Fibroblast of skin of abdomen (primary cell): ENCODE results near the gene EAF2. TPM values are rescaled to one million over a fixed set of nuclear protein-coding genes. Genes with fewer than 3 reads are reported as not detected.
"Not testable (repeated sequence)": the region's sequence is repeated elsewhere in the genome, so short reads cannot be mapped to it uniquely, and the experiment has no call there.

ENCODE experiments used
- DNase-seq: peaks from one replicate; pipeline ENCODE4 v3.0.0-alpha.2; 2013
- polyA plus RNA-seq, 2 experiments: library from polyadenylated mRNA; unstranded; fragments of 120-200 nt; gene quantifications; one replicate each; pipeline ENCODE4 v1.2.1, GENCODE V29; 2013; ENCODE audit not compliant: insufficient read length in 2 of 2

The EAF2 gene
- 1.4 TPM for polyA plus RNA-seq (2013, experiment 1 of 2; ENCODE audit: insufficient read length)
- polyA plus RNA-seq (2013, experiment 2 of 2; ENCODE audit: insufficient read length): 0.86 TPM

DNA sequence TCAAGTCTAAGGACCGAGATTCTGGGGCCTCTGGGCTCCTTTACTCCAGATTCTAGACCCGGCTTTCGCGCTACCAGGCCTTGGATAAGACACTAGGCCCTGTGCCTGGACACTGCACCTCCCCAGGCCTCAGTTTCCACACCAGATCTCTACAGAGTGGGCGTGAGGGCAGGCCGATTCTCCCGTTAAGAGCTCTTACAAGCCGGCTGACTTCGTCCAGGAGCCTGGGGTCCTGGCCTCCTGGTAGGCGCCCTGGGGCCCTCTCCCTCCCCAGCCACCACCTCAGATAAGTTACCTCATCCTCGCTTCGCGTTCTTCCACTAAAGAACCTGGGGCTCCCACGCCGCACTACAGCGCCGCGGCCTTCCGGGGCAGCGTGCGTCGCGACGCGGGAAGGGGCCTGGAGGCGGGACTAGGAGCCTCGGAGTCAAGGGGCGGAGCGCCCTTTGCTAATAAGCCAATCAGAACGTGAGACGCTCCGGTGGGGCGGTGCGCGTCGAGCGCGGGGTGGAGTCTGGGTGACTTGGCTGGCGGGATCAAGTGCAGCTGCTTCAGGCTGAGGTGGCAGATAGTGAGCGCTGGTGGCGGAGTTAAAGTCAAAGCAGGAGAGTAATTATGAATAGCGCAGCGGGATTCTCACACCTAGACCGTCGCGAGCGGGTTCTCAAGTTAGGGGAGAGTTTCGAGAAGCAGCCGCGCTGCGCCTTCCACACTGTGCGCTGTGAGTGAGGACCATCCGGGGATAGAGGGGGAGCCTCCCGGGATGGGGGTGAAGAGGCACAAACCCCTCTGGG, at the start of gene EAF2, which contains the start of gene IQCB1:
Gene EAF2, plus strand, starts transcription at position 539 of the 794 bp plus-strand sequence. Its CDS starts 77 bp downstream, at position 616.
Gene IQCB1, minus strand, starts transcription at position 390 of the 794 bp plus-strand sequence. CDS start 6,100 bp downstream, outside the sequence.
- DNase-seq: peak; percentile 93

DNA sequence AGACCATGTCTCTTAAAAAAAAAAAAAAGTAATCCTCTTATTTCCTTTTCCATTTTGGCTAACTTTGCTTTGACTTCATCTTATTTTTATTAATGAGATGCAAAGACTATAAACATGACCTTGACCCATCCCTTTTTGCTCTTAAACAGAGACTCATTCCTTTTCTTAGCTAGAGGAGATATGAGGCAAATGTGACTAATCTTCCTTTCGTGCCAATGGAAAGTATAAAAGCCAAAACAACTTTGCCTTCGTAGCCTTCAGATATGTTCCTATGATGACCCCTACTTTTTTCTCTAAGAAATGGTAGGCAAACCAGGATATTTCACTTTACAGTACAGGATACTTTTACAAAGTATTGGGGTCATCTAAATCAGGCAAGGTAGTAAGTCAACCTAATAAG, 48.5 kb upstream of the EAF2 start:
- DNase-seq: no peak

DNA sequence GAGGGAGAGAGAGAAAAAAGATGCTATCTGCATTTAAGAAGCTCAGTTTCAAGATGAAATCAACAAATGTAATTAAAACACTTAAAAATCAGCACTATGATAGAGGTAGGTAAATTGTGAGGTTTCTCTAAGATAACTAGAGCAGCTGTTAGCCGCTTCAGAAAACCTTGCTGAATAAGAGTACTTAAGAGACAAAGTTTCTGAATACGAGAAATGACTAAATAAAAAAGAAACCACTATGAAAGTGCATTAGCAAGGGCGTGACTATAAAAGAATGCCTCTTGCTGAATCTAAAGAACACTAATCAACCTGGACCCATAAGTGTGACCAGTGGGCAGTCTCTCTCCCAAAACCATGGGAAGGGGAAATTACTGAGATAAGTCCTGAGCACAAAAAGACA, 41.9 kb upstream of the EAF2 start:
- no peak for DNase-seq

DNA sequence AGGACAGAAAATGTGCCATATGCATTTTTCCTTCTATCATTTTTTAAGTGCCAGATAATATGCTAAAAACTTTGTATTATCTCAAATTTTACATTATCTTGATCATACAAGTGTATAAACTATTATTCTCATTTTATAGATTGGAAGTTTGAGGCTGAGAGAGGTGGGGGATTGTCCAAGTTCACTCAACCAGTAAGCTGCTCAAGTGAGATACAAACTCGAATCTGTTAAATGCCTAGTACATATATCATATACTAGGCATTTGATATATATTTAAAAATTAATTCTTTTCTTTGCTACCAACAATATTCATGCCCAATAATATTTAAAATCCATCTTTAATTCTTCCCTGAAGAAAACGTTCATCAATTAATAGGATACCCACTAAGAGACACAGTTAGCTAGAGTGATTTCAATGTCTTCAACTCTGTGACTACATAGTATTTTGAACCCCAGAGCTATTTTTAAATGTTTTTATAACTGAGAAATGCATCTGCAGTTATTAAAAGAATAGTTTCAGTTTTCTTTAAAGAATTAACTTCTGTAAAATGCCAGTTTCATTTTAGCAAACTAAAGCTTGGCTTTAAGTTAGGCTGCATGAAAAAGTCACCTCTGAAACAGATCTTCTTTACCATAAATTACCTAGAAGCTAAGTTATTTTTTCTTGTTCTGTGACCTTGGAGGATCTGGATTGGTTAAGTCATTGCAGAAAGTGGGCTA, 40.6 kb upstream of the EAF2 start:
- DNase-seq: no peak

DNA sequence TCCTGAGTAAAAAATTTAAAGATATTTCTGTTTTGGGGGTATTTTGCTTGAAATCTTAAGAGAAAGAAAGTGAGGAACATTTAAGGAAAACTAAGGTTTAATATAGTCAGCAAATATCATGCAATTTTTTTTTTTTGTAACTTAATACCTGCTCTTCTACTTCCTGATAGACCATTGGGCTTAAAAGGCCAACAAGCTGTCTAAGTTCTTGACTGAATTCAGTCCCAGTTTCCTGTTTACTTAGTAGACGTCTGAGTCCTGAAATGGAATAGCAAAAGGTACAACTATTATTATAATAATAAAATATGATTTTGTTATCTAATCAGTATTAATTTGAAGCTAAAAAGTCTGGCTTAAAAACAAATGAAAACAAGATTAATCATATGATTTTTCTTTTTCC, 38.0 kb upstream of the EAF2 start:
- DNase-seq: no peak

DNA sequence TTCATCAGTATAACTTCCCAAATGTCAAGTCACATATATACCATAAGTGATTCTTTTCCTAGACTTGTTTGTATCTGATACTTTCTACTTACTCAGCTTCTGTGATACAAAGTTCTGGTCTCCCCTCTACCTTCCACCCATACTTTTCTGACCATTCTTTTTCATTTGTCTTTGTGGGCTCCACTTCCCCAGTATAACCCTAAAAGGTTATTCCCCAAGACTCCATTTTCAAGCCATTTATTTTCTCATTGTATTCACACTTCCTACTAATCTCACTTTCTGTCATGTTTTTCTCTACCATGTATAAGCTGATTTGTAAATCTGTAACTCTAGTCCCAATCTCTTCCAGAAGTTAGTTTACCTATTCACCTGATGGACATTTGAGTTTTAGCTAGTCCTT, 34.1 kb upstream of the EAF2 start:
- no peak for DNase-seq

DNA sequence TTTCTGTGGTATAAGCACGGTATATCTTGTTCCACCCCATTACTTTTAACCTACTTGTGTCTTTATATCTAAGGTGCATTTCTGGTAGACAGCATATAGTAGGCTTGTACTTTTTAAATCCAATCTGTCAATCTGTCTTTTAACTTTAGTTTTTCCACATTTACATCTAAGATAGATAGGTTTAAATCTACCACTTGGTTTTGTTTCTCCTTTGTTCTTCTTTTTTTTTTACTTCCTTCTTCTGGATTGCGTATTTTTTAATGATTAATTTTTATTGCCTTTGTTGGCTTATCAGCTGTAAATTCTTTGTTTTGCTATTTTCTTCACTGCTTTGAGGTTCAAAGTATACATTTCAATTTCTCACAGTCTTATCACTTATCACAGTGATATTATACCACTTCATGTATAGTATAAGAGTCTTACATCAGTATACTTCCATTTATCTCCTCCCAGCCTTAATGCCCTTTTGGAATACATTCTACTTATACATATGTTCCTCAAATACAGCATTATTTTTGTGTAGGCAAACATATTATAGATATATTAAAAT, 31.2 kb upstream of the EAF2 start:
- DNase-seq: no peak

DNA sequence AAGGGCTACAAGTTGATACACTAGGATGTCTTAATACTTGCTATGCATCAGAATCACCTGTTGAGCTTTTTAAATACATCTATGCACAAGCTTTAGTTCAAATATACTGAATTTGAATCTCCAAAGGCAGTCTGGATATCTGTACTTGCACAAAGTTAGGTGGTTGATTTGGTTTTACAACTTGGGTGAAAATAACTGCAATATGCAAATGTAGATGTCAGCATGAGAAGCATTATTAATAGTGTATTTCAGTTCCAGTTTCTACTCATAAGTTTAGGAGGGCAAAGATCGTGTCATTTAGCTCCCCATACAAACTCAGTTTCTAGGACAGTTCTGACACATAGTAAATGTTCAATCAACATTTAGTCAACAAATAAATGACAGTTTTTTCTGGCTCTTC, 25.8 kb upstream of the EAF2 start:
- DNase-seq: no peak

DNA sequence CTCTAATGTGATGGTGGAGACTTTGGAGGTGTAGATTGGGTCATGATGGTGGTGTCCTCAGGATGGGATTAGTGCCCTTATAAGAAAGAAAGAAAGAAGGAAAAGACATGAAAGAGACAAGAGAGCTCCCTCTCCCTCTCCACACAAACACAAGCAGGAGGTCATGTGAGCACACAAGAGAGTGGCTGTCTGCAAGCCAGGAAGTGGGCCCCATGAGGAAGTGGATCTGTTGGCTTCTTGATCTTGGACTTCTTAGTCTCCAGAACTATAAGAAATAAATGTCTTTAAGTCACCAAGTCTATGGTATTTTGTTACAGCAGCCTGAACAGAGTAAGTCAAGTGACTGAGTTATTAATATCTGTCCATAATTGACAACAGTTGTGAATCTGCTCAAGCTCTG, 17.3 kb upstream of the EAF2 start:
- no peak for DNase-seq

DNA sequence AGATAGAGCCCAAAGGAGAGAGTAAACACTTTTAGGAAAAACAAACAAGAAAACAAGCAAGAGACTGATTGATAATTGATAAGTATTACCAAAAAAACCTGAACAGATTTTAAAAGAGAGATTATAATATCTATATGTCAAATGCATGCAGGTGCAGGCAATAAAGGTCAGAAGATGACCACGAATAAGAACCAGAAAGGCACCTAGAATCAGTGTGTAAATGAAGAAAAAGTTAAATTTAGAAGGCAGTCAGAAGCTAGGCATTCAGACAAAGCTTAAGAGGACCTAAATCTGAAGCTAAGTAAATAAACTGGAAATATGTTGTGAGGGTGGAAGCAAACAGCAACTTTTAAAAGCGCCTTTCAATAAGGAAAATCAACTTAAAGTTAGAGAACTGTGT, 16.4 kb upstream of the EAF2 start:
- no peak for DNase-seq

DNA sequence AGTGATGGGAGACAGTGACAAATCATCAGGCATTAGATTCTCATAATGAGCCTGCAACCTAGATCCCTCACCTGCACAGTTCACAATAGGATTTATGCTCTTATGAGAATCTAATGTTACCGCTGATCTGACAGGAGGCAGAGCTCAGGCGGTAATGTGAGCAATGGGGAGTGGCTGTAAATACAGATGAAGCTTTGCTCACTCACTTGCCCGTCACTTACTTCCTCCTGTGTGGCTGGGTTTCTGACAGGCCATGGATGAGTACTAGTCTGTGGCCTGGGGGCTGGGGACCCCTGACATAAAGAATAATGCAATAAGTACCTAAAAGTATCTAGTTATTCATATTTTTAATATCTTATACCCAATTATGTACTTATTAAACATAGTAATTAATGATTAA, 15.8 kb upstream of the EAF2 start:
- DNase-seq: no peak

DNA sequence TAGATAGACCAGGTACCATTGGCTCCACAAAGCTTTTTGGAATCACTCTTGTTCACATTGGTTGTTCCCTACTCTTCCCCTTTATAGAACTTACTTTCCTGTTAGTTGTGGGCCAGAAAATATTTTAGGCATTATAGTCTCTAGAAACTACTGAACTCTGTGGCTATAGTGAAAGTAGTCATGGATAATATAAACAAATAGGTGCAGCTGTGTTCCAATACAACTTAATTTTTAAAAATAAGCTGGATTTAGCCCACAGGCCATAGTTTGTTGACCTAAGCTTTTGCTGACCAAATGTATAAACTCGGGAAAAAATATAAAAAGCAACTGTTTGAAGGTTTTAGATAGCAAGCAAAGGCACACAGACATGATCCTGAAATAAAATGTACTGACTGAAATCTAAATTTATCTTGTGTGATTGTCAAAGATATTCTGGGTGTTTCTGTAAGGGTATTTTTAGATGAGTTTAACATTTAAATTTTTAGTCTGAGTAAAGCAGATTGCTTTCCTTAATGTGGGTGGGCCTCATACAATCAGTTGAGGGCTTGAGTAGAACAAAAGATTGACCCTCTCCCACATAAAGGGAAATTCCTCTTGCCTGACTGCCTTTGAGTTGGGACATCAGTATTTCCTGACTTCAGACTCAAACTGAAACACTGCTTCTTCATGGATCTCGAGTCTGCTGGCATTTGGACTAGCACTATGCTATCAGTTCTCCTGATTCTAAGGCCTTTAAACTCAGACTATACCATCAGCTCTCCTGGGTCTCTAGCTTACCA, 13.4 kb upstream of the EAF2 start:
- DNase-seq: no peak

DNA sequence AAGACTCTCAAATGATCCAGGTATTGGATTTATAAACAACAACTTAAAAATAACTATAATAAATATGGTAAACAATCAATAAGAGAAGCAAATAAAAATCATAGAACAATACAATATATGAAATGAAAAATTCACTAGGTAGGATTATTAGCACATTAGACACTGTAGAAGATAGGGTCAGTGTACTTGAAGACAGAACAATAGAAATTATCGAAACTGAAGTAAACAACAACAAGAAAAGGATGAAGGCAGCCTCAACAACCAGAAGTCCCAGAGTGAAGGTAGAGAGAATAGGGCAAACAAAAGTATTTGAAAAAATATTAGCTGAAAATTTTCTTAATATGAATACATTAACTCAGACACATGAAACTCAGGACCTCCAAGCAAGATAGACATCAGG, 12.0 kb upstream of the EAF2 start:
- DNase-seq: no peak

DNA sequence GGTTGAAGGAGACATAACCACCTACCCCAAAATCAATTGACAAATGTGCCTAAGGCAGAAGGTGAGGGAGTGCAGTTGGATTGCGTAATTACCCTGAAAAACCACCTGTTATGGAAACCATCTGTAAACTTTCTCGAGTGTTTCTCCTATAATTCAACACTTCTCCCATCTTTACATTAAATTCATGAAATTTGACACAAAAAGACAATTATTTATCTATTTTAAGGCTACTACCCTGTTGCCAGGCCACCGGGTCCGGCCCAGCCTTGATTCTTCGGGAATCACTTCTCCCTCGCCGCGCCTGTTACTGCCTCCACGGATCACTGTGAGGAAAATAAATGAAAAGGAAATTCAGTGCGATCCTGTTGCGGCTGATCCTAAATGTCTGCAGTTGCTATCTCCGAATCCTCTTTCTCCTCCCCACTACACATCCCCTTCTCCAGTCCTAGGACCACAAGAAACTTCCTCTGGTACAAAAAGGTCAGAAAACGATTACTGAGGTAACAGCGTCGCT, 795 bp upstream of the EAF2 start:
- peak; percentile 2 for DNase-seq

DNA sequence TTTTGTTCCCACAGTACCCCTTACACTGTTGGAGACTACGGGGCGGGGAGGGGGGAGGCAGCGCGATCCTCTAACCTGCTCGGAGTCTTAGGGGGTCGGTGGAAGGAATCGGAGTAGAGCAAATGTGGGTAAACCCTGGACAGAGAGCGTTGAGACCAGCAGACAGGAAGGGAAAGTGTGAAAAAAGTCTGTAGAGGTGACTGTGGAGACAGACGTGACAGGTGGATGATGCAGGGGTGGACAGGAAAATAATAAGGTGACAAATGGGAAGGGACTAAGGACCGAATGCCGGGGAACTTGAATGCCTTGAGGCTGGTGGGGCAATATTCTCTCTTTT, 424 bp downstream of the EAF2 start:
- DNase-seq: no peak

DNA sequence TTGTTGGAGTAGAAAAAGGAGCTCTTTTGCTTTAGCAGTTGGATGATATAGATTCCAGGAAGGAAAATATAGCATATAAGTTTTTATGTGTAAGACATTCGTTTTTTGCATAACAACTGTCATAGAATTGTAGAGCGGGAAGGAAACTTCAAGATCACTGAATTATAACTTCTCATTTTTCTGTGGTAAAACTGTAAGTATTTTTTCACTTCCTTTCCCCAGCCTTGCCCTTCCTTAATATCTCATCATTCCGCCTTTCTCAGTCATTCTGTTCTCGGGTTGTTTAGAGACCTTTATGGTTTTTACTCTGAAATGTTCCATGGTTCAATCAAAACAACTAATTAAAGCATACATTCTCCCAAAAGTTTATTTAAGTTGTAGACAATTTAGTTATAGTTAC, 1.1 kb downstream of the EAF2 start:
- no peak for DNase-seq

DNA sequence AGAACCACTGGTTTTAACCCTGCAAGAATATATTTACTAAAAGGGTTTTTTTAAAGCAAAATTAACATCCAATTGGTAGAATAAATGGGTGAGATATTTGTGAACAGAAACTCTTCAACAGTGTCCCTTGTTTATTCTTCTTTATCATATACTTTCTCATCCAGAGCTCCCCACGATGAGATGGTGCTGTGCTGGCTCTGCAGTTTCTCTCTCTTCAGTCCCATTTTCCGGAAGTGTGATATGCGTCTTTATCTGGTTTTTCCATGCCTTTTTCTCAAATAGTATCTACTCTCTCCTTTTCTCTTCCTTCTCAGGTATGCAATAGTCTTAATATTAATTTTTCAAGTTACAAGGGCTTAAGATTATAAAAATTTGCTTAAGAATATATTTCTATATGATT, 1.5 kb downstream of the EAF2 start:
- DNase-seq: no peak

DNA sequence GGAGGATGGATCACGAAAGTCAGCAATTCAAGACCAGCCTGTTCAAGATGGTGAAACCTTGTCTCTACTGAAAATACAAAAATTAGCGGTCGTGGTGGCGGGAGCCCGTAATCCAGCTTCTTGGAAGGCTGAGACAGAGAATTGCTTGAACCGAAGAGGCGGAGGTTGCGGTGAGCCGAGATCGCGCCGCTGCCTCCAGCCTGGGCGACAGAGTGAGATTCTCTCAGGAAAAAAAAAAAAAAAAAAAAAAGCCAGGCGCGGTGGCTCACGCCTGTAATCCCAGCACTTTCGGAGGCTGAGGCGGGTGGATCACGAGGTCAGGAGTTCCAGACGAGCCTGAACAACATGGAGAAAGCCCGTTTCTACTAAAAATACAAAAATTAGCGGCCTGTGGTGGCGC, 5.0 kb downstream of the EAF2 start:
- DNase-seq: no peak

DNA sequence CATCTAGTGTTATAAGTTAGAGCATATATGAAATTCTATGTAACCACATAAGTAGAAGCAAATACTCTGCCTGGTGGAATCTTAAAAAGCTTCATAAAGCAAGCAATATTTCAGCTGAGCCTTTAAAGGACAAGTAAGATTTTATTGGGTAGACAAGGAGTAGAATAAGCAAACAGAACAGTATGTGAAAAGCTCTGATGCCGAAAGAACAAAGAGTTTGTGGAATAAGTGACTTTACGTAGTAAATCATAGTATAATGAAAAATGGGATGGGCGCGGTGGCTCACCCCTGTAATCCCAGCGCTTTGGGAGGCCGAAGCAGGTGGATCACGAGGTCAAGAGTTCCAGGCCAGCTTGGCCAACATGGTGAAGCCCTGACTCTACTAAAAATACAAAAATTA, 9.9 kb downstream of the EAF2 start:
- DNase-seq: no peak

DNA sequence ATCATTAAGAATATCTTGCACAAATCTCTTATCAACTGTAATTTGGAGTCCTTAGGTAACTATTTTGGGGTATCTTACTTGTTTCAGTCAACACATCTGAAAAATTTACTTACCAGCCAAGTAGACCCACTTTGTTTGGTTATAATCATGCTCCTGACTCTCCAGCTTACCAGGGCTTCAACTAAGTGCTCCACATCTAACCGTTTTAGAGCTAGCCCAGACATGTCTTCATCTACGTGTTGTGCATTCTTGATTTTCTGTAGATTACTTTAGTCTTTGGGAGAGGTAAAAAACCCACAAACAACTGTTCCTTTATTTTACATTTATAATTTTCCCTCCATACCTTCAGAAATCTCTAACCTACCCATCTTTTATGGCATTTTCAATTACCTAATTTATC, 17.2 kb downstream of the EAF2 start:
- DNase-seq: no peak

DNA sequence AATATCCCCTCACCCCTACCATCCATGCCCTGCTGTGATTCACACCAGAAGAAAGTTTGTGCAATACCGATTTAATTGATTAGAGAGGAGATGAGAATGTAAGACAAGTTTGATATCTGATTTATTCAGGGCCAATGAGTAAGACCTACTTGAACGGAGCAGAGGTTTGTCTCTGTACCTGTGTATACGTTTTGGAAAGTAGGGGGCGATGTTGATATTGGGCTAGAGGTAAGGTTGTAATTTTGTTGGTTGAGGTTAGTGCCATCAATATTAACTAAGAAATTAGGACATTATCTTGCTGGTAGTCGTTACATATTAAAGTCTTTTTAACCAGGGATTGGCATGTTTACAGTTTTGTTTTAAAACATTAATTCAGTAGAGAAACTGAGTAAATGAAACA, 20.5 kb downstream of the EAF2 start:
- DNase-seq: no peak

DNA sequence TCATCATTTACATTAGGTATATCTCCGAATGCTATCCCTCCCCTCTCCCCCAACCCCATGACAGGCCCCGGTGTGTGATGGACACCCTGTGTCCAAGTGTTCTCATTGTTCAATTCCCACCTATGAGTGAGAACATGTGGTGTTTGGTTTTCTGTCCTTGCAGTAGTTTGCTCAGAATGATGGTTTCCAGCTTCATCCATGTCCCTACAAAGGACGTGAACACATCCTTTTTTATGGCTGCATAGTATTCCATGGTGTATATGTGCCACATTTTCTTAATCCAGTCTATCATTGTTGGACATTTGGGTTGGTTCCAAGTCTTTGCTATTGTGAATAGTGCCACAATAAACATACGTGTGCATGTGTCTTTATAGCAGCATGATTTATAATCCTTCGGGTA, 22.8 kb downstream of the EAF2 start:
- not testable (repeated sequence) for DNase-seq

DNA sequence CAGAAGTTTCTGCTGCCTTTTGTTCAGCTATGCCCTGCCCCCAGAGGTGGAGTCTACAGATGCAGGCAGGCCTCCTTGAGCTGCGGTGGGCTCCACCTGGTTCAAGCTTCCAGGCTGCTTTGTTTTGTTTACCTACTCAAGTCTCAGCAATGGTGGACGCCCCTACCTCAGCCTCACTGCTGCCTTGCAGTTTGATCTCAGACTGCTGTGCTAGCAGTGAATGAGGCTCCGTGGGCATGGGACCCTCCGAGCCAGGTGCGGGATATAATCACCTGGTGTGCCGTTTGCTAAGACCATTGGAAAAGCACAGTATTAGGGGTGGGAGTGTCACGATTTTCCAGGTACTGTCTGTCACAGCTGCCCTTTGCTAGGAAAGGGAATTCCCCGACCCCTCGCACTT, 28.2 kb downstream of the EAF2 start:
- DNase-seq: not testable (repeated sequence)
